Mammary epithelial cell (primary cell): ENCODE data around the gene EVC.

ENCODE experiments used
- CTCF ChIP-seq, 2 donors: IDR thresholded peaks in 1 of 2; conservative IDR thresholded peaks in 1 of 2; 2 replicates each; pipeline ENCODE4 v1.5.1; 2011 to 2012; ENCODE audit warnings: inconsistent platforms in 2 of 2, low read length in 2 of 2, mild to moderate bottlenecking in 2 of 2, control low read depth in 1 of 2, low read depth in 1 of 2; ENCODE audit not compliant: insufficient read depth in 1 of 2; ENCODE audit errors: extremely low read depth in 1 of 2
- EZH2 ChIP-seq: IDR thresholded peaks from 2 replicates; pipeline ENCODE4 v1.6.1; 2012; ENCODE audit warnings: low read length, inconsistent platforms, borderline replicate concordance

DNA sequence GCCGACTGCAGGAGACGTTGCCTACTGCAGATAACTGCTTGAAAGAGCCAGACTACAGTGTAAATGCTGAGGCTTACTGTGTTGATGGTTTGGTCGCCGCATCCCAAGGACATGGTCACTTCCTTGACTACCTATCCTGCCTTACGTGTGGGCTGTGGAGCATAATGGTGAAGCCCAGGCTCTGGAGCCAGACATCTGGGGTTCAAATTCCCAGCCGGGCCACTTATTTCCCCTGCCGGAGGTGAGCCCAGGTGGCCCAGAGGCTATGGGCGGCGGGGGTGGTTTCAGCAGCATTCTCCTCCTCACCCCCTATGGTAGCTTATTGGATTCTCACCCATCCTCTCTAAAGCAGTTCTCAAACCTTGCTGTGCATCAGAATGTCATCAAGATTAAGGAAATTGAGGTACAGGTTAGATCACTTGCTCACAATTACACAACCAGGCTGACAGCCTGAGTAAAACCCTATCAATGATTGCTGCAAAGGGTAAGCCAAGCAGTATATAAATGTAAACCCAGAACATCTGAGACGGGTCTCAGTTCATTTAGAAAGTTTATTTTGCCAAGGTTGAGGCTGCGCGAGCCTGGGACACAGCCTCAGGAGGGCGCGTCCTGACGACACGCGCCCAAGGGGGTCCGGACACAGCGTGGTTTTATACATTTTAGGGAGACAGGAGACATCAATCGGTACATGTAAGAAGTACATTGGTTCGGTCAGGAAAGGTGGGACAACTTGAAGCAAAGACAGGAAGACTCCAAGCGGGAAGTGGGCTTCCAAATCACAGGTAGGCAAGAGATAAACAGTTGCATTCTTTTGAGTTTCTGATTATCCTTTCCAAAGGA is 48.5 kb downstream of the EVC start:
- TF ChIP-seq CTCF (conservative IDR thresholded peaks at IDR 0.05 in 1 of 2, IDR thresholded peaks at IDR 0.05 in 1 of 2; ENCODE audit: extremely low read depth in 1 of 2, insufficient read depth in 1 of 2, low read depth in 1 of 2, low read length in 2 of 2) (no peak), EZH2 (no peak)
